Neural cell (in vitro differentiated cells): ENCODE measurements around the gene MINK1. TPM values are rescaled to one million over a fixed set of nuclear protein-coding genes. Genes with fewer than 3 reads are reported as not detected.

Experiments
- H2AFZ ChIP-seq: fragments of 200-600, 300-800 bp; sonication (generic), shearing (Covaris generic); 2 replicates; pipeline ENCODE4 v1.6.0; 2014; ENCODE audit warnings: low read depth, mild to moderate bottlenecking, antibody characterized with exemption, low read length, moderate library complexity
- H3F3A ChIP-seq: fragments of 200-600 bp; shearing (Covaris generic); 2 replicates; pipeline ENCODE4 v1.6.1; 2016; ENCODE audit warnings: mild to moderate bottlenecking, moderate library complexity, mixed read lengths, antibody characterized with exemption, low read length; ENCODE audit not compliant: insufficient read depth, poor library complexity, severe bottlenecking
- H3K27ac ChIP-seq: fragments of 200-600, 300-800 bp; sonication (generic), shearing (Covaris generic); 2 replicates; pipeline ENCODE4 v1.5.1; 2014; ENCODE audit warnings: mild to moderate bottlenecking, low read length, moderate library complexity
- H3K27me3 ChIP-seq: fragments of 300-800, 200-600 bp; sonication (generic), shearing (Covaris generic); 2 replicates; pipeline ENCODE4 v1.6.0; 2014; ENCODE audit warnings: mild to moderate bottlenecking, low read depth, low read length, moderate library complexity; ENCODE audit not compliant: insufficient read depth
- H3K36me3 ChIP-seq: fragments of 300-800, 200-600 bp; sonication (generic), shearing (Covaris generic); 2 replicates; pipeline ENCODE4 v1.5.1; 2014; ENCODE audit warnings: mild to moderate bottlenecking, antibody characterized with exemption, low read length, moderate library complexity; ENCODE audit not compliant: insufficient read depth
- H3K4me2 ChIP-seq: fragments of 300-800, 200-600 bp; sonication (generic), shearing (Covaris generic); 2 replicates; pipeline ENCODE4 v1.6.0; 2014; ENCODE audit warnings: mild to moderate bottlenecking, low read length
- H3K4me3 ChIP-seq: fragments of 300-800, 200-600 bp; sonication (generic), shearing (Covaris generic); 2 replicates; pipeline ENCODE4 v1.5.1; 2014; ENCODE audit warnings: mild to moderate bottlenecking, low read length, moderate library complexity
- H3K79me2 ChIP-seq: fragments of 200-600 bp; shearing (Covaris generic); replicated peaks from 2 replicates; pipeline ENCODE4 v1.6.0; 2014; ENCODE audit warnings: mild to moderate bottlenecking, low read length, moderate library complexity; ENCODE audit not compliant: insufficient read depth
- H3K9ac ChIP-seq: fragments of 300-800, 200-600 bp; sonication (generic), shearing (Covaris generic); 2 replicates; pipeline ENCODE4 v1.6.1; 2016; ENCODE audit warnings: mild to moderate bottlenecking, low read length, mixed read lengths
- H3K9me2 ChIP-seq: fragments of 200-600 bp; shearing (Covaris generic); 2 replicates; pipeline ENCODE4 v1.6.1; 2016; ENCODE audit warnings: mild to moderate bottlenecking, low read length, mixed read lengths; ENCODE audit not compliant: insufficient read depth
- H3K9me3 ChIP-seq: fragments of 200-600, 300-800 bp; sonication (generic), shearing (Covaris generic); 2 replicates; pipeline ENCODE4 v1.6.1; 2016; ENCODE audit warnings: mild to moderate bottlenecking, mixed run types, low read length, moderate library complexity, mixed read lengths
- H4K20me1 ChIP-seq: fragments of 200-600 bp; shearing (Covaris generic); 2 replicates; pipeline ENCODE4 v1.6.1; 2016; ENCODE audit warnings: mild to moderate bottlenecking, mixed run types; ENCODE audit not compliant: insufficient read depth
- EP300 ChIP-seq: fragments of 450-650 bp; conservative IDR thresholded peaks from 2 replicates; pipeline ENCODE4 v1.6.1; 2014; ENCODE audit warnings: antibody characterized with exemption, mild to moderate bottlenecking, moderate library complexity; ENCODE audit not compliant: poor library complexity, severe bottlenecking
- EZH2 ChIP-seq: fragments of 200-600, 300-800 bp; shearing (Covaris generic), sonication (generic); IDR thresholded peaks from 2 replicates; pipeline ENCODE4 v1.6.1; 2014; ENCODE audit warnings: antibody characterized with exemption, low read length, borderline replicate concordance, mild to moderate bottlenecking; ENCODE audit not compliant: insufficient read depth, poor library complexity, severe bottlenecking
- MXI1 ChIP-seq: fragments of 450-650 bp; conservative IDR thresholded peaks from 2 replicates; pipeline ENCODE4 v1.6.1; 2014; ENCODE audit warnings: antibody characterized with exemption, mild to moderate bottlenecking; ENCODE audit not compliant: poor library complexity, severe bottlenecking
- POLR2AphosphoS5 ChIP-seq: IDR thresholded peaks from 2 replicates; pipeline ENCODE4 v1.6.1; 2012
- RAD21 ChIP-seq: fragments of 450-650 bp; conservative IDR thresholded peaks from 2 replicates; pipeline ENCODE4 v1.6.1; 2014; ENCODE audit warnings: antibody characterized with exemption, mild to moderate bottlenecking, moderate library complexity
- REST ChIP-seq: IDR thresholded peaks from 2 replicates; pipeline ENCODE4 v1.6.1; 2012; ENCODE audit warnings: borderline replicate concordance
- SMC3 ChIP-seq: fragments of 450-650 bp; conservative IDR thresholded peaks from 2 replicates; pipeline ENCODE4 v1.6.1; 2014; ENCODE audit warnings: antibody characterized with exemption, mild to moderate bottlenecking, moderate library complexity; ENCODE audit not compliant: poor library complexity
- TAF1 ChIP-seq: IDR thresholded peaks from 2 replicates; pipeline ENCODE4 v1.6.1; 2012; ENCODE audit warnings: low read depth
- polyA plus RNA-seq: library from polyadenylated mRNA; depleted of rRNA; stranded (reverse); fragments of >200 nt; gene quantifications from 2 replicates; pipeline ENCODE4 v1.2.3, GENCODE V29; 2014
- TF ChIP-seq, protein P1 (sequence below): fragments of 450-650 bp; IDR thresholded peaks from 2 replicates; pipeline ENCODE4 v1.5.1; 2014; ENCODE audit warnings: antibody characterized with exemption, mild to moderate bottlenecking, moderate library complexity; ENCODE audit not compliant: poor library complexity, severe bottlenecking

Gene MINK1
- polyA plus RNA-seq, 1 donor from 2014 or later: 38.1 TPM

GRCh38 chr17:4892499-4893221 is 59.5 kb downstream of the MINK1 start:
- H3K36me3 ChIP-seq: no peaks in the 10 kb centered on the region
- no peaks in the 10 kb centered on the region for H3K79me2 ChIP-seq
- H3K4me3 ChIP-seq: no peak overlapping the region
- H4K20me1 ChIP-seq: no peaks in the 10 kb centered on the region
- H3F3A ChIP-seq: no peaks in the 10 kb centered on the region
- H3K9me3 ChIP-seq: no peaks in the 10 kb centered on the region
- H3K27me3 ChIP-seq: no peaks in the 10 kb centered on the region
- no peak overlapping the region for H3K4me2 ChIP-seq
- H3K27ac ChIP-seq: no peak overlapping the region
- H3K9me2 ChIP-seq: no peaks in the 10 kb centered on the region
- no peak overlapping the region for H3K9ac ChIP-seq
- H2AFZ ChIP-seq: no peak overlapping the region
- TF ChIP-seq RAD21: no peak
- no peak for TF ChIP-seq SMC3
- no peak for TF ChIP-seq TAF1
- TF ChIP-seq REST: no peak
- TF ChIP-seq EP300: no peak

DNA sequence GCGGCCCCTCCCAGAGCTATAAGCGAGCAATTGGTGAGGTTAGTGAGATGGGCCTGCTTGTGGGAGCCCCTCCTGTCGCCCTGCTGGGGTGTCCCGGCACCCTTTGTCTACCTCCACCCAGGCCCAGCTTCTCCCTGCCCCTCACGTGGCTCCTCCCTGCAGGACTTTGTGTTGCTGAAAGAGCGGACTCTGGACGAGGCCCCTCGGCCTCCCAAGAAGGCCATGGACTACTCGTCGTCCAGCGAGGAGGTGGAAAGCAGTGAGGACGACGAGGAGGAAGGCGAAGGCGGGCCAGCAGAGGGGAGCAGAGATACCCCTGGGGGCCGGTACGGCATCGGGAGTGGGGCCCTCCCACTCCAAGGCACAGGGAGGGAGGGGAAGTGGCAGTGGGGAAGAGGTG is 60.1 kb downstream of the MINK1 start:
- Histone ChIP-seq H3K79me2 (no peaks in the 10 kb centered on the region), H3K4me3 (no peak overlapping the region), H3K27ac (no peak overlapping the region), H3K4me2 (no peak overlapping the region), H4K20me1 (no peaks in the 10 kb centered on the region), H3K9me3 (no peaks in the 10 kb centered on the region), H3F3A (no peaks in the 10 kb centered on the region), H3K9me2 (no peaks in the 10 kb centered on the region), H3K27me3 (no peaks in the 10 kb centered on the region), H2AFZ (no peak overlapping the region), H3K9ac (no peak overlapping the region), H3K36me3 (no peaks in the 10 kb centered on the region)
- no peak for TF ChIP-seq RAD21
- TF ChIP-seq MXI1: no peak
- no peak for TF ChIP-seq REST
- TF ChIP-seq, protein P1, sequence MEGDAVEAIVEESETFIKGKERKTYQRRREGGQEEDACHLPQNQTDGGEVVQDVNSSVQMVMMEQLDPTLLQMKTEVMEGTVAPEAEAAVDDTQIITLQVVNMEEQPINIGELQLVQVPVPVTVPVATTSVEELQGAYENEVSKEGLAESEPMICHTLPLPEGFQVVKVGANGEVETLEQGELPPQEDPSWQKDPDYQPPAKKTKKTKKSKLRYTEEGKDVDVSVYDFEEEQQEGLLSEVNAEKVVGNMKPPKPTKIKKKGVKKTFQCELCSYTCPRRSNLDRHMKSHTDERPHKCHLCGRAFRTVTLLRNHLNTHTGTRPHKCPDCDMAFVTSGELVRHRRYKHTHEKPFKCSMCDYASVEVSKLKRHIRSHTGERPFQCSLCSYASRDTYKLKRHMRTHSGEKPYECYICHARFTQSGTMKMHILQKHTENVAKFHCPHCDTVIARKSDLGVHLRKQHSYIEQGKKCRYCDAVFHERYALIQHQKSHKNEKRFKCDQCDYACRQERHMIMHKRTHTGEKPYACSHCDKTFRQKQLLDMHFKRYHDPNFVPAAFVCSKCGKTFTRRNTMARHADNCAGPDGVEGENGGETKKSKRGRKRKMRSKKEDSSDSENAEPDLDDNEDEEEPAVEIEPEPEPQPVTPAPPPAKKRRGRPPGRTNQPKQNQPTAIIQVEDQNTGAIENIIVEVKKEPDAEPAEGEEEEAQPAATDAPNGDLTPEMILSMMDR: no peak
- TF ChIP-seq EP300: no peak
- no peak for TF ChIP-seq SMC3
- no peak for TF ChIP-seq POLR2AphosphoS5
- TF ChIP-seq EZH2: no peak
- TF ChIP-seq TAF1: no peak
